HFF-Myc (cell line): ENCODE measurements around the gene PTGDS.

ENCODE experiments used
- DNase-seq: peaks from one replicate; pipeline ENCODE4 v3.0.0-alpha.2; 2011; ENCODE audit warnings: low read depth; ENCODE audit errors: extremely low read depth
- H3K4me3 ChIP-seq: replicated peaks from 2 replicates; pipeline ENCODE4 v1.5.1; 2011; ENCODE audit warnings: low read depth, mild to moderate bottlenecking, control low read depth, low read length
- TF ChIP-seq, protein P1 (sequence below): IDR thresholded peaks from 2 replicates; pipeline ENCODE4 v1.5.1; 2012; ENCODE audit warnings: mild to moderate bottlenecking, low read depth, low read length, control low read depth; ENCODE audit errors: missing control alignments

PTGDS gene

DNA sequence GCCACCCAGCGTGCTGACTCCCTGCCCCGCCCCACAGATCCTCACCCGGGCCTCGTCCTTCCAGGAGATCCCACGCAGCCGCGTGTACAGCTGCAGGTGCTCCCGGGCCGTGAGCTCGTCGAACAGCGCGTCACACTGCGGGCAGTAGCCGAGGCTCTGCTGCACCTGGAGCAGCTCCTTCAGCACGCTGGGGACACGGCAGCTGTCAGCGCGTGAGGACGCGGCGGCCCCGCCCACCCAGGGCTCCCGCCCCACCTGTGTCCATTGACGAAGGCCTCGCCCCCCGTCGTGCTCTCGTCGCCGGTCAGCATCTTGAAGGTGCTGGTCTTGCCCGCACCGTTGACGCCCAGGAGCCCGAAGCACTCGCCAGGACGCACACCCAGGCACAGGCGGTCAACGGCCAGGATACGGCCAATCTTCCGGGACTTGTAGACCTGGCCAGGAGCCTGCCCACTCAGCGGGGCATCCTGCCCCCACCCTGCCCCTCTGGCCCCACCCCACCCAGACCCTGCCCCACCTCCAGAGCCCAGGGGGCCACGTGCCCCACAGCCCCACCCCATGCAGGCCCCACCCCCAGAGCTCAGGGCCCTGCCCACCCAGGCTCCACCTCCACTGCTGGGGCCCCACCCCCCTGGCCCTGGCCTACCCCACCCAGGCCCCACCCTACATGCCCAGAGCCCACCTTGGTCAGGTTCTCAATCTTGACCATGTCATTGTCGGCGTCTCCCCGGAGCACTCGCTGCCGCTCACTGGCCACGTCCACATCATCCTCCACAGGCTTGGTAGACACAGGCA, 32.8 kb downstream of the PTGDS start:
- no peak for DNase-seq
- H3K4me3 ChIP-seq, result no peak overlapping the region
- TF ChIP-seq, protein P1, sequence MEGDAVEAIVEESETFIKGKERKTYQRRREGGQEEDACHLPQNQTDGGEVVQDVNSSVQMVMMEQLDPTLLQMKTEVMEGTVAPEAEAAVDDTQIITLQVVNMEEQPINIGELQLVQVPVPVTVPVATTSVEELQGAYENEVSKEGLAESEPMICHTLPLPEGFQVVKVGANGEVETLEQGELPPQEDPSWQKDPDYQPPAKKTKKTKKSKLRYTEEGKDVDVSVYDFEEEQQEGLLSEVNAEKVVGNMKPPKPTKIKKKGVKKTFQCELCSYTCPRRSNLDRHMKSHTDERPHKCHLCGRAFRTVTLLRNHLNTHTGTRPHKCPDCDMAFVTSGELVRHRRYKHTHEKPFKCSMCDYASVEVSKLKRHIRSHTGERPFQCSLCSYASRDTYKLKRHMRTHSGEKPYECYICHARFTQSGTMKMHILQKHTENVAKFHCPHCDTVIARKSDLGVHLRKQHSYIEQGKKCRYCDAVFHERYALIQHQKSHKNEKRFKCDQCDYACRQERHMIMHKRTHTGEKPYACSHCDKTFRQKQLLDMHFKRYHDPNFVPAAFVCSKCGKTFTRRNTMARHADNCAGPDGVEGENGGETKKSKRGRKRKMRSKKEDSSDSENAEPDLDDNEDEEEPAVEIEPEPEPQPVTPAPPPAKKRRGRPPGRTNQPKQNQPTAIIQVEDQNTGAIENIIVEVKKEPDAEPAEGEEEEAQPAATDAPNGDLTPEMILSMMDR, result no peak

DNA sequence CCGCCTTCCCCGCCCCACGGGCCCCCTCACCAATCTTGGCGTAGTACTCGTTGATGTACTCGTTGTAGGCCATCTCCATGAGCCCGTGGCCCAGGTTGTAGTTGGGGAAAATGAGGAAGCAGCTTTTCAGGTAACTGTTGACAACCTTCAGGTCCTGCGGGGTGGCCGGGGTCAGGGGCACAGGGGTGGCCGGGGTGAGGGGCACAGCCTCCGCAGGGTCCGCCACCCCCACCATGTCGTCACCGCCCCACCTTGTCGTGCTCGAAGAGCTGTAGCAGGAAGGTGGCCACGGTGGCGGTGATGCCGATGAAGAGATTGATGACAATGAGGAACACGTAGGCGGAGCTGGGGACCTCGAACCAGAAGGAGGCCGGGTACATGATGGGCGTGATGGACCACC, 33.9 kb downstream of the PTGDS start:
- TF ChIP-seq, protein P1, result no peak
- no peak for DNase-seq
- H3K4me3 ChIP-seq, result no peak overlapping the region

DNA sequence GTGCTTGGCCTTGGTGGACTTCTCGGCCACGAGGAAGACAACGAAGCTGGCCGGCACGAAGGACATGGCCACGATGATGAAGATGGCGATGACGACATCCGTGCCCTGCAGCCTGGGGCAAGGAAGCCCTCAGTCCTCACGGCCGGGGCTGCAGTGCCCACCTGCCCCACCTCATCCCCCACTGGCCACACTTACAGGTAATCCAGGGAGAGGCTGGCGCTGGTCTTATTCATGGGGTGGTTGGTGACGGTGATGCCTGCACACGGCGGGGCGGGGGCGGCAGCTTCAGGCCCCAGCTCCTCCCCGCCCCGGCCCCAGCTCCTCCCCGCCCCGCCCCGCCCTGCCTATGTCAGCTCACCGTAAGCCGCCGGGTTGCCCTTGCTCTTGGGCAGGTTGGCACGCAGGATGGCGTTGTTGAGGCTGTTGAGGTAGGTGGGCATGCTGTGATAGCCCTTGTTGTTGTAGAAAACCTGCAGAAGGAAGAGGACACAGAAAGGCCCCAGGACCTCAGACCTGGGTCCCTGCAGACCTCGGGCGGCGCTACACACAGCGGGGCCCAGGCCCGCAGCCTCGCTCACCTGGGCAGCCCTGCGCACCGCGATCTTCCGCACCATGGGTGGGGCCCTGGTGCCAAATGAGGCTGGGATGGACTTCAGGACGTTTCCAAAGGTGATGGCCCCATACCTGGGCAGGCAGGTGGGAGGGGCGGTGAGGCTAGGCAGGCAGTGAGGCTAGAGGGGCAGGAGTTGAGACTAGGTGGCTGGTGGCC, 34.8 kb downstream of the PTGDS start:
- no peak overlapping the region for H3K4me3 ChIP-seq
- DNase-seq, result no peak
- TF ChIP-seq, protein P1, result no peak

DNA sequence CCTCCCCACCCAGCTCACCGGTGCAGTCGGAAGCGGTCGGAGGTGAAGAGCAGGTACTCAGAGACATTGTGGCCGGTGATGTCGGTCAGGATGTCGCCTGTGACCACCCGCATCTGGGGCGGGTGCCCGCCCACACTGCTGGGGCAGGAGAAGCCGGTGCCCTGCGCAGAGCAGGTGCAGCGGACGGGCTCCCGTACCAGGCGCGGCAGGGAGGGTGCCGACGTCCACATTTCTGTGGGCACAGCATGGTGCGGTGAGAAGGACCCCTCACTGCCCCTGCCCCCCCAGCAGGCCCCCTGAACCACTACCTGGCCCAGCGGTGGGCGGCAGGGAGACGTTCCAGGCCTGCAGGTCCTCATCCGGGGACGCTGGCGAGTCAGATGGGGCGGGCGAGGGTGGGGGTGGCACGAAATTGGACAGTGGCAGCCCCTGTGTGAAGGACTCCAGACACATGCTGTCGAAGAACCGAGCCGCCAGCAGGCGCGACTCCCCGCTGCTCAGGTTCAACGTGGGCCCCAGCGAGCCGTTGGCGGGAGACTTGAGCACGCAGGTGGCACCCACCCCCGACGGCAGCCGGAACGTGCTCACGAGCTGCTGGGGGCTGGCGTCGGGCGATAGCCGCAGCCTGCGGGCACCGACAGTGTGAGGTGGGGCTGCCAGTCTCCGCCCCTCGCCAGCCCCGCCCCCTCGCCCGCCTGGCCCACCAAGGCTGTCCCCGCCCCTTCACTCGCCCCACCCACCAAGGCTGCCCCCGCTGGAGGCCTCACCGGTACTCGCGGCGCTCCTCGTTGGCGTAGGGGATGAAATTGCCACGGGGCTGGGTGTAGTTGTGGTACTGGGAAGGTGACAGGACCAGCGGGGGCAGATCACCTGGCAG, 35.6 kb downstream of the PTGDS start:
- no peak for DNase-seq
- H3K4me3 ChIP-seq, result no peak overlapping the region
- TF ChIP-seq, protein P1, result no peak

DNA sequence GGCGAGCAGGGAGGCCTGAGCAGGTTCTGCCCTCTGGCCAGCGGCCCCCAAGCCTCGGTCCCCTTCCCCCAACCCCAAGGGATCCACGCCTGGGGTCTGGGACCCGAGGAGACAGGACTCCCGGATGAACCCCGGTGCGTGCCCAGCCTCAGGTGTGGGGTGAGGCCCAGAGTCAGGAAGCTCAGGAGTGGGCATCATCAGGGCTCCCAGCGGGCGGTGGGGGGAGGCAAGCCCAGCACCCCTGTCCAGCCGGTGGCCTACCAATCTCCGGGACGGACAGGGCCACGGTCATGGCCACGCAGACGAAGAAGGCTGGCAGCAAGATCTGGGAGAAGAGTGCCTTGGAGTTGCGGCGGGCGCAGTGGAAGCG, 36.3 kb downstream of the PTGDS start:
- TF ChIP-seq, protein P1, result no peak
- no peak for DNase-seq
- H3K4me3 ChIP-seq, result no peak overlapping the region

DNA sequence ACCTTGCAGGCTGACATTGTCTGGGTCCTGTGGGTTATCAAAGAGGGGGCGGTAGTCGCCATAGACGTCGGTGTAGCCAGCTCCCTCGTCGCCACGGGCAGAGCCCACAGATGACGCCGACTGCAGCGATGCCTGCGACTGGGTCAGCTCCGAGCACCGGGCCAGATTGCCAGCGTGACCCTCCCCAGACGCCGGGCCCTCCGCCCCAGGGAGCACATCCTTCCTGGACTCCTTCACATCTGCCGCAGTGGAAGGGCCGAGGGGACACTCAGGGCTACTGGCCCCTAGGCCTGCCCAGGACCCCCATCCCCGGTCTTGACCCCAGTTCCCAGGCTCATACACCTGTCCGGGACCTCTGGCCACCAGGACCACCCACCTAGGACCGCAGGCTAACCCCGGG, 36.9 kb downstream of the PTGDS start:
- DNase-seq, result no peak
- TF ChIP-seq, protein P1, result no peak
- H3K4me3 ChIP-seq, result no peak overlapping the region
